H9 (cell line): Measurements from ENCODE around the gene PCCA. TPM values are rescaled to one million over a fixed set of nuclear protein-coding genes. Genes with fewer than 3 reads are reported as not detected.
"Not testable (repeated sequence)": the region's sequence is repeated elsewhere in the genome, so short reads cannot be mapped to it uniquely, and the experiment has no call there.

ENCODE experiments used
- DNase-seq: peaks from one replicate; pipeline ENCODE4 v3.0.0-alpha.2; 2017
- H2AFZ ChIP-seq: one replicate; pipeline ENCODE4 v1.6.1; 2013; ENCODE audit warnings: mild to moderate bottlenecking, low read length, control low read depth, moderate library complexity
- H2AK5ac ChIP-seq: 2 replicates; pipeline ENCODE4 v1.6.1; 2013; ENCODE audit warnings: low read length, control low read depth, mixed read lengths; ENCODE audit not compliant: insufficient read length
- H2BK120ac ChIP-seq: one replicate; pipeline ENCODE4 v1.6.1; 2013; ENCODE audit warnings: low read depth, mild to moderate bottlenecking, low read length, control low read depth, inconsistent platforms; ENCODE audit not compliant: poor library complexity, severe bottlenecking
- H2BK12ac ChIP-seq: 2 replicates; pipeline ENCODE4 v1.6.1; 2013; ENCODE audit warnings: low read length, control low read depth, mixed read lengths, low read depth; ENCODE audit not compliant: insufficient read length
- H2BK15ac ChIP-seq: 2 replicates; pipeline ENCODE4 v1.6.1; 2013; ENCODE audit warnings: low read depth, low read length, control low read depth
- H2BK20ac ChIP-seq: one replicate; pipeline ENCODE4 v1.6.1; 2013; ENCODE audit warnings: low read depth, mild to moderate bottlenecking, low read length, control low read depth, inconsistent platforms; ENCODE audit not compliant: poor library complexity, severe bottlenecking
- H2BK5ac ChIP-seq: 2 replicates; pipeline ENCODE4 v1.6.1; 2013; ENCODE audit warnings: low read length, control low read depth, mixed read lengths; ENCODE audit not compliant: insufficient read length
- H3K14ac ChIP-seq: 2 replicates; pipeline ENCODE4 v1.6.1; 2013; ENCODE audit warnings: low read length, control low read depth; ENCODE audit not compliant: insufficient read depth
- H3K18ac ChIP-seq: 2 replicates; pipeline ENCODE4 v1.6.1; 2013; ENCODE audit warnings: low read depth, mild to moderate bottlenecking, mixed read lengths, low read length, control low read depth; ENCODE audit not compliant: insufficient read length
- H3K23ac ChIP-seq: 2 replicates; pipeline ENCODE4 v1.6.1; 2013; ENCODE audit warnings: low read length, control low read depth, mixed read lengths, low read depth; ENCODE audit not compliant: insufficient read length
- H3K23me2 ChIP-seq: 2 replicates; pipeline ENCODE4 v1.6.1; 2013; ENCODE audit warnings: low read depth, mild to moderate bottlenecking, mixed read lengths, low read length, control low read depth; ENCODE audit not compliant: insufficient read length, poor library complexity, severe bottlenecking
- H3K27ac ChIP-seq: 2 replicates; pipeline ENCODE4 v1.5.1; 2013; ENCODE audit warnings: low read length, control low read depth, mixed read lengths, low read depth; ENCODE audit not compliant: insufficient read length
- H3K27me3 ChIP-seq: 2 replicates; pipeline ENCODE4 v1.6.1; 2013; ENCODE audit warnings: low read length, control low read depth, inconsistent platforms; ENCODE audit not compliant: insufficient read depth
- H3K4ac ChIP-seq: 2 replicates; pipeline ENCODE4 v1.6.1; 2013; ENCODE audit warnings: low read depth, mild to moderate bottlenecking, control low read depth, inconsistent platforms, low read length, moderate library complexity
- H3K4me1 ChIP-seq: 2 replicates; pipeline ENCODE4 v1.6.1; 2013; ENCODE audit warnings: low read length, control low read depth, inconsistent platforms; ENCODE audit not compliant: insufficient read depth
- H3K4me2 ChIP-seq: 2 replicates; pipeline ENCODE4 v1.6.1; 2013; ENCODE audit warnings: low read length, control low read depth, mixed read lengths; ENCODE audit not compliant: insufficient read length, insufficient read depth
- H3K56ac ChIP-seq: 2 replicates; pipeline ENCODE4 v1.6.1; 2013; ENCODE audit warnings: low read depth, mild to moderate bottlenecking, mixed read lengths, low read length, control low read depth; ENCODE audit not compliant: insufficient read length
- H3K79me1 ChIP-seq: 2 replicates; pipeline ENCODE4 v1.6.1; 2013; ENCODE audit warnings: low read depth, mild to moderate bottlenecking, moderate library complexity, low read length, control low read depth, inconsistent platforms; ENCODE audit not compliant: insufficient read depth, poor library complexity, severe bottlenecking
- H3K79me2 ChIP-seq: 2 replicates; pipeline ENCODE4 v1.6.1; 2013; ENCODE audit warnings: low read length, control low read depth, inconsistent platforms; ENCODE audit not compliant: insufficient read depth
- H3K9ac ChIP-seq: 2 replicates; pipeline ENCODE4 v1.6.1; 2013; ENCODE audit warnings: low read length, control low read depth, mixed read lengths; ENCODE audit not compliant: insufficient read length; ENCODE audit errors: extremely low read depth
- H3K9me3 ChIP-seq: one replicate; pipeline ENCODE4 v1.6.1; 2013; ENCODE audit warnings: low read depth, low read length, inconsistent platforms; ENCODE audit not compliant: control insufficient read depth
- H3T11ph ChIP-seq: one replicate; pipeline ENCODE4 v1.6.1; 2013; ENCODE audit warnings: mild to moderate bottlenecking, low read length, control low read depth, inconsistent platforms
- H4K20me1 ChIP-seq: one replicate; pipeline ENCODE4 v1.6.1; 2013; ENCODE audit not compliant: control insufficient read depth, insufficient read length, insufficient read depth
- H4K5ac ChIP-seq: 2 replicates; pipeline ENCODE4 v1.6.1; 2013; ENCODE audit warnings: low read depth, mild to moderate bottlenecking, mixed read lengths, low read length, control low read depth; ENCODE audit not compliant: insufficient read length
- H4K8ac ChIP-seq: replicated peaks from 2 replicates; pipeline ENCODE4 v1.6.1; 2013; ENCODE audit warnings: low read length, control low read depth, mixed read lengths, low read depth; ENCODE audit not compliant: insufficient read length
- H4K91ac ChIP-seq: 2 replicates; pipeline ENCODE4 v1.6.1; 2013; ENCODE audit warnings: low read depth, mild to moderate bottlenecking, moderate library complexity, mixed read lengths, low read length, control low read depth; ENCODE audit not compliant: insufficient read length
- H3K27ac Mint-ChIP-seq, 3 experiments: 2 replicates in 2 of 3; 3 replicates in 1 of 3; pipeline ENCODE4 v1.8.0; 2020 to 2021; ENCODE audit warnings: mixed read lengths in 3 of 3, mild to moderate bottlenecking in 1 of 3, moderate library complexity in 1 of 3
- H3K27me3 Mint-ChIP-seq: 2 replicates; pipeline ENCODE4 v1.8.0; 2021; ENCODE audit warnings: low read depth, mild to moderate bottlenecking, moderate library complexity, mixed read lengths
- H3K36me3 Mint-ChIP-seq, 3 experiments: 2 replicates in 2 of 3; 3 replicates in 1 of 3; pipeline ENCODE4 v1.8.0; 2020 to 2021; ENCODE audit warnings: low read depth in 3 of 3, mixed read lengths in 3 of 3; ENCODE audit not compliant: insufficient read depth in 1 of 3
- H3K4me1 Mint-ChIP-seq, 2 experiments: 2 replicates each; pipeline ENCODE4 v1.8.0; 2020; ENCODE audit warnings: mixed read lengths in 2 of 2
- H3K4me3 Mint-ChIP-seq, 2 experiments: 2 replicates in 1 of 2; 3 replicates in 1 of 2; pipeline ENCODE4 v1.8.0; 2020 to 2021; ENCODE audit warnings: mild to moderate bottlenecking in 2 of 2, mixed read lengths in 2 of 2, moderate library complexity in 1 of 2
- H3K9me3 Mint-ChIP-seq, 2 experiments: 2 replicates in 1 of 2; 3 replicates in 1 of 2; pipeline ENCODE4 v1.8.0; 2020; ENCODE audit warnings: mild to moderate bottlenecking in 2 of 2, mixed read lengths in 2 of 2, moderate library complexity in 1 of 2
- CTCF ChIP-seq: fragments of 200-600 bp; sonication (generic); conservative IDR thresholded peaks from 3 replicates; pipeline ENCODE4 v1.8.0; 2021; ENCODE audit warnings: antibody characterized with exemption, mild to moderate bottlenecking
- WGBS: extraction: QIAGEN DNeasy Blood & Tissue Kit; methylation state at CpG from one replicate; pipeline ENCODE4 v1.1.7; 2013; ENCODE audit warnings: missing lambda C conversion rate, low lambda C conversion rate, mixed read lengths; ENCODE audit not compliant: insufficient read length; ENCODE audit errors: extremely low coverage; 5-methylcytosine and 5-hydroxymethylcytosine counted together
- total RNA-seq: library from RNA; stranded (reverse); gene quantifications from 2 replicates; pipeline ENCODE4 v1.2.1, GENCODE V29; 2021

The PCCA gene
- total RNA-seq, 1 experiment from 2014 or later: 56.5 TPM

- Histone ChIP-seq H2AK5ac (no peak overlapping the region), H4K91ac (no peak overlapping the region), H3K9me3 (no peaks in the 10 kb centered on the region), H2BK15ac (no peak overlapping the region), H3K14ac (no peak overlapping the region), H3K4me1 (no peaks in the 10 kb centered on the region; the same call in 1 of the 2 replicates), H2BK20ac (no peak overlapping the region), H4K5ac (no peak overlapping the region), H3K4ac (no peak overlapping the region), H3K79me2 (no peaks in the 10 kb centered on the region; the same call in 1 of the 2 replicates), H3K18ac (no peak overlapping the region), H4K20me1 (no peaks in the 10 kb centered on the region), H3K79me1 (no peaks in the 10 kb centered on the region), H2BK5ac (no peak overlapping the region), H4K8ac (no peak overlapping the region), H3K9ac (no peak overlapping the region), H2BK120ac (no peak overlapping the region), H3K56ac (no peak overlapping the region), H2AFZ (no peak overlapping the region), H3K4me2 (no peak overlapping the region), H3K23me2 (no peaks in the 10 kb centered on the region), H2BK12ac (no peak overlapping the region), H3T11ph (no peak overlapping the region), H3K27ac (no peak overlapping the region), H3K27me3 (no peaks in the 10 kb centered on the region), H3K23ac (no peak overlapping the region)
- H3K4me1 Mint-ChIP-seq: peaks cover 31 to 39% of the 10 kb centered on the region in 2 experiments
- TF ChIP-seq CTCF: no peak
- no CpG with 5 or more reads among the region's 2 CpGs for WGBS
- H3K4me3 Mint-ChIP-seq: no peak overlapping the region
- peaks cover 0 to 3% of the 10 kb centered on the region in 2 experiments; a peak in 2 of 5 replicates for H3K9me3 Mint-ChIP-seq
- H3K27me3 Mint-ChIP-seq: no peaks in the 10 kb centered on the region
- H3K27ac Mint-ChIP-seq: peak overlapping the region in 1 of 3 experiments; percentile 58; a peak in 2 of 7 replicates
- DNase-seq: no peak
- H3K36me3 Mint-ChIP-seq: peaks cover 11 to 29% (median 24%) of the 10 kb centered on the region in 3 experiments
These were observed 132.3 kb downstream of the PCCA start for GRCh38 chr13:100221166-100221565.

- H3K27me3 Mint-ChIP-seq, H3K79me1 ChIP-seq, H3K23ac ChIP-seq, H2BK15ac ChIP-seq, H3K9me3 ChIP-seq, H2BK20ac ChIP-seq, H3K4me1 ChIP-seq, H4K5ac ChIP-seq, H2AFZ ChIP-seq, H3K18ac ChIP-seq, DNase-seq, H3T11ph ChIP-seq, H3K27me3 ChIP-seq, H3K4ac ChIP-seq, H2BK120ac ChIP-seq, H4K91ac ChIP-seq, H3K27ac ChIP-seq, H3K23me2 ChIP-seq, H3K9me3 Mint-ChIP-seq, H3K14ac ChIP-seq, H2AK5ac ChIP-seq, H4K8ac ChIP-seq, H2BK5ac ChIP-seq, H3K9ac ChIP-seq, H2BK12ac ChIP-seq, H3K4me3 Mint-ChIP-seq, H4K20me1 ChIP-seq, H3K4me2 ChIP-seq, H3K56ac ChIP-seq, H3K79me2 ChIP-seq: not testable (repeated sequence)
- Mint-ChIP-seq H3K4me1 (peaks cover 37 to 49% of the 10 kb centered on the region in 2 experiments), H3K27ac (peak overlapping the region in 1 of 3 experiments; percentile 69; a peak in 1 of 7 replicates), H3K36me3 (peaks cover 11 to 21% (median 19%) of the 10 kb centered on the region in 3 experiments)
- WGBS: no CpG with 5 or more reads among the region's 30 CpGs
These were observed 135.2 kb downstream of the PCCA start for GRCh38 chr13:100223966-100224530.
